SU-DHL-6 (cell line): Measurements from ENCODE around the gene RASD2.

ENCODE experiments used
- EZH2phosphoT487 ChIP-seq: fragments of 200-600 bp; sonication (generic), shearing (Covaris generic); conservative IDR thresholded peaks from 2 replicates; pipeline ENCODE4 v1.6.1; 2018; ENCODE audit warnings: mild to moderate bottlenecking, antibody characterized with exemption, low read length, moderate library complexity, mixed read lengths
- TF ChIP-seq, protein P1 (sequence below): fragments of 200-600 bp; sonication (generic); IDR thresholded peaks from one replicate; pipeline ENCODE4 v1.5.1; 2017; ENCODE audit warnings: antibody characterized with exemption, mild to moderate bottlenecking, low read length, moderate library complexity; ENCODE audit not compliant: insufficient read depth, poor library complexity, severe bottlenecking

DNA sequence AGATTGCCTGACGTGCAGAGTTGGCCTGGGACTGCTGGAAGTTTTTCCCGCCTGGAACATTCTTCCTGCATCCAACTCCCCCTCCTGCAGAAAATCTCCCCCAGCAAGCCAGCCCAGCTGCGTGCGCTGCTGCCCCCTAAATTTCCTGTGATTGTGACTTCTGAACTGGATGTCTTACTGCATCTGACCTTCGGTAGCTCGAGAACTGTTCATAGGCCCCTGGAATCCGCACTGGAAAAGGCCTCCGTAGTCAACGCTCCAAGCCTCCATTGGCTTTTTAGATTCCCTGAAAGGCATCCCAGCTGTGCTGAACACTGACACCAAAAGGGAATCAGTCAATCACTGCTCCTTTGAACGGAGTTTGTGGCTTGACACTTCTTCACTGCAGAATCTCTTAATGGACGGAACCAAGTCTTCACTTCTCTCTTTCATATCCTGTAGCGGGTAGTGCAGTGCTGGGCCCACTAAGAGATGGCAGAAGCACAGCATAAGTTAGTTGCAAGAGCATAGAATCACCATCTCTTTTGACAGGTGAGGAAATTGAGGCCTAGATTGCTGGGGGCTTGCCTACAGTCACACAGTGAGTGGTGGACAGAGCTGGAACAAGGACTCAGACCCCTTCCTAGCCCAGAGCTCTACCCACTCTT, 14.2 kb upstream of the RASD2 start:
- TF ChIP-seq, protein P1, sequence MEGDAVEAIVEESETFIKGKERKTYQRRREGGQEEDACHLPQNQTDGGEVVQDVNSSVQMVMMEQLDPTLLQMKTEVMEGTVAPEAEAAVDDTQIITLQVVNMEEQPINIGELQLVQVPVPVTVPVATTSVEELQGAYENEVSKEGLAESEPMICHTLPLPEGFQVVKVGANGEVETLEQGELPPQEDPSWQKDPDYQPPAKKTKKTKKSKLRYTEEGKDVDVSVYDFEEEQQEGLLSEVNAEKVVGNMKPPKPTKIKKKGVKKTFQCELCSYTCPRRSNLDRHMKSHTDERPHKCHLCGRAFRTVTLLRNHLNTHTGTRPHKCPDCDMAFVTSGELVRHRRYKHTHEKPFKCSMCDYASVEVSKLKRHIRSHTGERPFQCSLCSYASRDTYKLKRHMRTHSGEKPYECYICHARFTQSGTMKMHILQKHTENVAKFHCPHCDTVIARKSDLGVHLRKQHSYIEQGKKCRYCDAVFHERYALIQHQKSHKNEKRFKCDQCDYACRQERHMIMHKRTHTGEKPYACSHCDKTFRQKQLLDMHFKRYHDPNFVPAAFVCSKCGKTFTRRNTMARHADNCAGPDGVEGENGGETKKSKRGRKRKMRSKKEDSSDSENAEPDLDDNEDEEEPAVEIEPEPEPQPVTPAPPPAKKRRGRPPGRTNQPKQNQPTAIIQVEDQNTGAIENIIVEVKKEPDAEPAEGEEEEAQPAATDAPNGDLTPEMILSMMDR = no peak
- TF ChIP-seq EZH2phosphoT487 = no peak
